HG03575 (cell line): Measurements from ENCODE around the gene TCF3.

Source experiments
- ATAC-seq: cut with Tn5 transposase; IDR thresholded peaks from one replicate; pipeline ENCODE4 v1.9.1; 2021; ENCODE audit not compliant: unreplicated experiment, insufficient number of reproducible peaks, low FRiP score; ENCODE audit errors: extremely low read depth

Gene TCF3

GRCh38 chr19:1599460-1599846 is 53.0 kb downstream of the TCF3 start:
- no peak for ATAC-seq

GRCh38 chr19:1598777-1599459 is 53.5 kb downstream of the TCF3 start:
- ATAC-seq, result no peak

- no peak for ATAC-seq
Measured at GRCh38 chr19:1593501-1593772, 59.0 kb downstream of the TCF3 start.

- no peak for ATAC-seq
Measured at GRCh38 chr19:1592755-1593500, 59.5 kb downstream of the TCF3 start, which contains the start of gene MBD3. TSS of gene MBD3 (minus strand) at chr19:1592865. CDS start at chr19:1592631, 234 bp downstream.

GRCh38 chr19:1592024-1592754 is 60.2 kb downstream of the TCF3 start:
- ATAC-seq, result no peak

GRCh38 chr19:1591421-1592023 is 60.9 kb downstream of the TCF3 start:
- no peak for ATAC-seq

- no peak for ATAC-seq
Measured at GRCh38 chr19:1590641-1591397, 61.6 kb downstream of the TCF3 start.

GRCh38 chr19:1587872-1588271 is 64.5 kb downstream of the TCF3 start:
- no peak for ATAC-seq

GRCh38 chr19:1585243-1585580 is 67.2 kb downstream of the TCF3 start:
- ATAC-seq, result no peak

- ATAC-seq, result no peak
Measured at GRCh38 chr19:1584500-1585242, 67.7 kb downstream of the TCF3 start.

- no peak for ATAC-seq
Measured at GRCh38 chr19:1582201-1582600, 70.2 kb downstream of the TCF3 start.

GRCh38 chr19:1580957-1581356 is 71.5 kb downstream of the TCF3 start:
- no peak for ATAC-seq

- ATAC-seq, result no peak
Measured at GRCh38 chr19:1580382-1580781, 72.0 kb downstream of the TCF3 start.

GRCh38 chr19:1579222-1579621 is 73.2 kb downstream of the TCF3 start:
- ATAC-seq, result no peak

GRCh38 chr19:1577929-1578618 is 74.3 kb downstream of the TCF3 start:
- ATAC-seq, result no peak

GRCh38 chr19:1577090-1577928 is 75.1 kb downstream of the TCF3 start:
- no peak for ATAC-seq
